Fibroblast of lung (primary cell): ENCODE results near the gene RAB36.

Source experiments
- CTCF ChIP-seq, 2 donors: IDR thresholded peaks in 1 of 2; conservative IDR thresholded peaks in 1 of 2; 1 replicate in 1 of 2; 2 replicates in 1 of 2; pipeline ENCODE4 v1.5.1; 2011 to 2012; ENCODE audit warnings: low read length in 2 of 2, control low read depth in 1 of 2, inconsistent platforms in 1 of 2, low read depth in 1 of 2, mild to moderate bottlenecking in 1 of 2
- EZH2 ChIP-seq: IDR thresholded peaks from 2 replicates; pipeline ENCODE4 v1.5.1; 2012; ENCODE audit warnings: low read length, control low read depth, mild to moderate bottlenecking; ENCODE audit errors: missing control alignments

GRCh38 chr22:23146478-23147205, 1.4 kb downstream of the RAB36 start:
- TF ChIP-seq CTCF (conservative IDR thresholded peaks at IDR 0.05 in 1 of 2, IDR thresholded peaks at IDR 0.05 in 1 of 2; ENCODE audit: low read depth in 1 of 2, low read length in 2 of 2) (no peak), EZH2 (no peak)
